ENCODE measurements around the gene ASAH2.

DNA sequence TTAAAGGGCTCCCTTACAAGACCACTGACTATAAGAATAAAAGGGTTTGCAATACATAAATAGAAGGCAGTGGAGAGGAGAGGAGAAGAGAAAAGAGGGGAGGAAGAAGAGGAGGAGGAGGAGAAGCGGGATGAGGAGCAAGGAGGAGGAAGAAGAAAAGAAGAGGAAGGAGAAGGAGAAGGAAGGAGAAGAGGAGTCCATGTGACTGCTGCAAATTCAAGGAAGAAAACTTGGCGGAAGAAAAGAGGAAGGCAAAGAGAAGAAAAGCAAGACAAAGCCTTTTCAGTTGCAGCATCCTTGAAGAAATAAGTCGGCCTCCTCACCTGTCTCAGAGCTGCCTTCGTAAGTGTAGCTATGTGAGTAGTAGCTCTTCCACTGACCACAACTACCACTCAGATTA, 22.6 kb downstream of the ASAH2 start:
- TF ChIP-seq, protein P1, sequence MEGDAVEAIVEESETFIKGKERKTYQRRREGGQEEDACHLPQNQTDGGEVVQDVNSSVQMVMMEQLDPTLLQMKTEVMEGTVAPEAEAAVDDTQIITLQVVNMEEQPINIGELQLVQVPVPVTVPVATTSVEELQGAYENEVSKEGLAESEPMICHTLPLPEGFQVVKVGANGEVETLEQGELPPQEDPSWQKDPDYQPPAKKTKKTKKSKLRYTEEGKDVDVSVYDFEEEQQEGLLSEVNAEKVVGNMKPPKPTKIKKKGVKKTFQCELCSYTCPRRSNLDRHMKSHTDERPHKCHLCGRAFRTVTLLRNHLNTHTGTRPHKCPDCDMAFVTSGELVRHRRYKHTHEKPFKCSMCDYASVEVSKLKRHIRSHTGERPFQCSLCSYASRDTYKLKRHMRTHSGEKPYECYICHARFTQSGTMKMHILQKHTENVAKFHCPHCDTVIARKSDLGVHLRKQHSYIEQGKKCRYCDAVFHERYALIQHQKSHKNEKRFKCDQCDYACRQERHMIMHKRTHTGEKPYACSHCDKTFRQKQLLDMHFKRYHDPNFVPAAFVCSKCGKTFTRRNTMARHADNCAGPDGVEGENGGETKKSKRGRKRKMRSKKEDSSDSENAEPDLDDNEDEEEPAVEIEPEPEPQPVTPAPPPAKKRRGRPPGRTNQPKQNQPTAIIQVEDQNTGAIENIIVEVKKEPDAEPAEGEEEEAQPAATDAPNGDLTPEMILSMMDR (IDR thresholded peaks at IDR 0.05), result no peak
- TF ChIP-seq POLR2A (IDR thresholded peaks at IDR 0.05), result no peak
